Measurements from ENCODE around the gene AXIN1.

The AXIN1 gene

GRCh38 chr16:275786-276232, 76.7 kb downstream of the AXIN1 start, which contains the start of gene RGS11:
TSS of gene RGS11 (minus strand) at chr16:275944. CDS start at chr16:275911, 33 bp downstream.
- TF ChIP-seq SIN3A (IDR thresholded peaks at IDR 0.05; ENCODE audit: borderline replicate concordance, insufficient read depth, low read length) (no peak), FOXP2 (optimal IDR thresholded peaks at IDR 0.05; ENCODE audit: borderline replicate concordance, extremely low read depth, extremely low read length, insufficient read depth) (no peak), POLR2AphosphoS5 (IDR thresholded peaks at IDR 0.05; ENCODE audit: low read depth, low read length) (no peak), TAF1 (IDR thresholded peaks at IDR 0.05; ENCODE audit: borderline replicate concordance, insufficient read depth, low read length) (no peak)
- TF ChIP-seq, protein P1, sequence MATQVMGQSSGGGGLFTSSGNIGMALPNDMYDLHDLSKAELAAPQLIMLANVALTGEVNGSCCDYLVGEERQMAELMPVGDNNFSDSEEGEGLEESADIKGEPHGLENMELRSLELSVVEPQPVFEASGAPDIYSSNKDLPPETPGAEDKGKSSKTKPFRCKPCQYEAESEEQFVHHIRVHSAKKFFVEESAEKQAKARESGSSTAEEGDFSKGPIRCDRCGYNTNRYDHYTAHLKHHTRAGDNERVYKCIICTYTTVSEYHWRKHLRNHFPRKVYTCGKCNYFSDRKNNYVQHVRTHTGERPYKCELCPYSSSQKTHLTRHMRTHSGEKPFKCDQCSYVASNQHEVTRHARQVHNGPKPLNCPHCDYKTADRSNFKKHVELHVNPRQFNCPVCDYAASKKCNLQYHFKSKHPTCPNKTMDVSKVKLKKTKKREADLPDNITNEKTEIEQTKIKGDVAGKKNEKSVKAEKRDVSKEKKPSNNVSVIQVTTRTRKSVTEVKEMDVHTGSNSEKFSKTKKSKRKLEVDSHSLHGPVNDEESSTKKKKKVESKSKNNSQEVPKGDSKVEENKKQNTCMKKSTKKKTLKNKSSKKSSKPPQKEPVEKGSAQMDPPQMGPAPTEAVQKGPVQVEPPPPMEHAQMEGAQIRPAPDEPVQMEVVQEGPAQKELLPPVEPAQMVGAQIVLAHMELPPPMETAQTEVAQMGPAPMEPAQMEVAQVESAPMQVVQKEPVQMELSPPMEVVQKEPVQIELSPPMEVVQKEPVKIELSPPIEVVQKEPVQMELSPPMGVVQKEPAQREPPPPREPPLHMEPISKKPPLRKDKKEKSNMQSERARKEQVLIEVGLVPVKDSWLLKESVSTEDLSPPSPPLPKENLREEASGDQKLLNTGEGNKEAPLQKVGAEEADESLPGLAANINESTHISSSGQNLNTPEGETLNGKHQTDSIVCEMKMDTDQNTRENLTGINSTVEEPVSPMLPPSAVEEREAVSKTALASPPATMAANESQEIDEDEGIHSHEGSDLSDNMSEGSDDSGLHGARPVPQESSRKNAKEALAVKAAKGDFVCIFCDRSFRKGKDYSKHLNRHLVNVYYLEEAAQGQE (IDR thresholded peaks at IDR 0.05; ENCODE audit: insufficient read depth in 1 of 2, low read depth in 2 of 2, low read length in 2 of 2): no peak

- no peak for TF ChIP-seq FOXP2 (optimal IDR thresholded peaks at IDR 0.05; ENCODE audit: borderline replicate concordance, extremely low read depth, extremely low read length, insufficient read depth)
- no peak for TF ChIP-seq POLR2AphosphoS5 (IDR thresholded peaks at IDR 0.05; ENCODE audit: low read depth, low read length)
- TF ChIP-seq SIN3A (IDR thresholded peaks at IDR 0.05; ENCODE audit: borderline replicate concordance, insufficient read depth, low read length): no peak
These were observed 77.4 kb downstream of the AXIN1 start for GRCh38 chr16:275041-275641.

GRCh38 chr16:273547-274421, 78.7 kb downstream of the AXIN1 start:
- TF ChIP-seq SIN3A (IDR thresholded peaks at IDR 0.05; ENCODE audit: borderline replicate concordance, insufficient read depth, low read length) (no peak), TAF1 (IDR thresholded peaks at IDR 0.05; ENCODE audit: borderline replicate concordance, insufficient read depth, low read length) (no peak), POLR2AphosphoS5 (IDR thresholded peaks at IDR 0.05; ENCODE audit: low read depth, low read length) (no peak), FOXP2 (optimal IDR thresholded peaks at IDR 0.05; ENCODE audit: borderline replicate concordance, extremely low read depth, extremely low read length, insufficient read depth) (no peak)
- TF ChIP-seq, protein P1 (IDR thresholded peaks at IDR 0.05; ENCODE audit: insufficient read depth in 1 of 2, low read depth in 2 of 2, low read length in 2 of 2): no peak

GRCh38 chr16:272633-273546, 79.6 kb downstream of the AXIN1 start:
- no peak for TF ChIP-seq TAF1 (IDR thresholded peaks at IDR 0.05; ENCODE audit: borderline replicate concordance, insufficient read depth, low read length)
- no peak for TF ChIP-seq SIN3A (IDR thresholded peaks at IDR 0.05; ENCODE audit: borderline replicate concordance, insufficient read depth, low read length)
- TF ChIP-seq POLR2AphosphoS5 (IDR thresholded peaks at IDR 0.05; ENCODE audit: low read depth, low read length): no peak
- no peak for TF ChIP-seq FOXP2 (optimal IDR thresholded peaks at IDR 0.05; ENCODE audit: borderline replicate concordance, extremely low read depth, extremely low read length, insufficient read depth)
- TF ChIP-seq, protein P1 (IDR thresholded peaks at IDR 0.05; ENCODE audit: insufficient read depth in 1 of 2, low read depth in 2 of 2, low read length in 2 of 2): no peak

Data from PFSK-1 (cell line).